K562 (cell line): Measurements from ENCODE around the gene TMTC2.

Experiments
- CBX1 ChIP-seq: sonication (generic); IDR thresholded peaks from 2 replicates; pipeline ENCODE4 v1.6.1; 2016; ENCODE audit warnings: antibody characterized with exemption, low read depth, mild to moderate bottlenecking
- DIDO1 ChIP-seq: fragments of 450-650 bp; IDR thresholded peaks from 2 replicates; pipeline ENCODE4 v1.6.1; 2016; ENCODE audit warnings: low read depth, missing biosample characterization, missing genetic modification characterization
- GABPB1 ChIP-seq: sonication (generic); formaldehyde crosslinking; IDR thresholded peaks from 2 replicates; pipeline ENCODE4 v1.8.0; 2022; ENCODE audit warnings: mild to moderate bottlenecking, missing genetic modification reagents
- YY1 ChIP-seq, 3 experiments: IDR thresholded peaks; 2 replicates each; pipeline ENCODE4 v1.6.1; 2011; ENCODE audit warnings: low read length in 2 of 3, mild to moderate bottlenecking in 2 of 3, moderate library complexity in 2 of 3, borderline replicate concordance in 1 of 3, control low read depth in 1 of 3, low read depth in 1 of 3; ENCODE audit not compliant: insufficient read depth in 3 of 3, insufficient replicate concordance in 2 of 3, control insufficient read depth in 1 of 3, insufficient read length in 1 of 3; ENCODE audit errors: extremely low read depth in 1 of 3
- ZNF121 ChIP-seq: sonication (generic); formaldehyde crosslinking; conservative IDR thresholded peaks from 2 replicates; pipeline ENCODE4 v1.8.0; 2022; ENCODE audit warnings: missing genetic modification reagents
- ZNF445 ChIP-seq: fragments of 250-450 bp; sonication (Bioruptor Pico); IDR thresholded peaks from 2 replicates; pipeline ENCODE4 v1.4.0; 2020; ENCODE audit warnings: low read depth, mild to moderate bottlenecking, moderate library complexity
- ZNF507 ChIP-seq: conservative IDR thresholded peaks from 2 replicates; pipeline ENCODE4 v1.6.1; 2017; ENCODE audit warnings: missing genetic modification characterization, missing compliant biosample characterization
- ZNF780A ChIP-seq: fragments of 250-450 bp; sonication (Bioruptor Pico); IDR thresholded peaks from 2 replicates; pipeline ENCODE4 v1.5.0; 2021; ENCODE audit warnings: mild to moderate bottlenecking
- TF ChIP-seq, protein P1 (sequence below), 3 experiments: IDR thresholded peaks in 2 of 3; conservative IDR thresholded peaks in 1 of 3; 2 replicates each; pipeline ENCODE4 v1.5.1; 2011 to 2012; ENCODE audit warnings: low read length in 3 of 3, mild to moderate bottlenecking in 3 of 3, control low read depth in 2 of 3, improper control_type of control experiment in 1 of 3, inconsistent platforms in 1 of 3, low read depth in 1 of 3, mixed read lengths in 1 of 3, moderate library complexity in 1 of 3; ENCODE audit not compliant: insufficient read depth in 2 of 3
- TF ChIP-seq, protein P2 (sequence below): sonication (generic); formaldehyde crosslinking; IDR thresholded peaks from 2 replicates; pipeline ENCODE4 v1.9.0; 2022; ENCODE audit warnings: mild to moderate bottlenecking, missing genetic modification reagents
- TF ChIP-seq, protein P3 (sequence below), 3 experiments: fragments of 200-800 bp in 1 of 3; fragments of 250-450 bp in 1 of 3; fragments of 450-650 bp in 1 of 3; sonication (Bioruptor Pico) in 1 of 3; sonication (Bioruptor generic) in 1 of 3; formaldehyde crosslinking in 1 of 3; IDR thresholded peaks; 2 replicates each; pipeline versions ENCODE4 v1.6.1 to v1.8.0; 2016 to 2022; ENCODE audit warnings: mild to moderate bottlenecking in 2 of 3, missing genetic modification characterization in 2 of 3, missing compliant biosample characterization in 1 of 3, moderate library complexity in 1 of 3

DNA sequence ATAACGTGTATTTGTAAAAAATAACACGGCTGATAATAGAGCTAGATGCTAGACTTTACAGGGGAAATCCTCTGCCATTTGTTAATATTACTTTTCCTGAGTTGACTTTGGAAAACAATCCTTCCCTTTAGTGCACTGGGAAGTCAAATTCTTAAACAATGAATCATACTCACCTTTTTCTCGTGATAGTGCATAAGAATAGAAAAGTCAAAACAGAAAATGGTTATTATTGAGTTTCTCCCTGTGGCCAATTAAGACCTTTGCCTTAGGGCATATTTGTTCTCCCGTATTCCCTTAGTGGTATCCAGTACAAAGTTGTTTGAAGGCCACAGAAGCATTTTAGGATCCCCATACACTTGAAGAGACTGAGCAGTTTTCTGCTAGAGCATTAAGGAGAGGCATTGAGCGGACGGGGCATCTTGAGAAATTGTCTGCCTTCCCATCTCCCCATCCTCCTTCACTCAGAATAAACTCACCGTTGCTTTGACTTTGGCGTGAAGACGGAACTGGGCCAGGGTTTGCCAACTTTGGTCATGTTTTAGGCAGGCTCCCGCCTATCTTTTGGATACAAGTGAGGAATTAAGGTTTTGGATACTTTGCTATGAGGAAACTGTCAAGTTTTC, 171.3 kb downstream of the TMTC2 start:
- TF ChIP-seq, protein P1, sequence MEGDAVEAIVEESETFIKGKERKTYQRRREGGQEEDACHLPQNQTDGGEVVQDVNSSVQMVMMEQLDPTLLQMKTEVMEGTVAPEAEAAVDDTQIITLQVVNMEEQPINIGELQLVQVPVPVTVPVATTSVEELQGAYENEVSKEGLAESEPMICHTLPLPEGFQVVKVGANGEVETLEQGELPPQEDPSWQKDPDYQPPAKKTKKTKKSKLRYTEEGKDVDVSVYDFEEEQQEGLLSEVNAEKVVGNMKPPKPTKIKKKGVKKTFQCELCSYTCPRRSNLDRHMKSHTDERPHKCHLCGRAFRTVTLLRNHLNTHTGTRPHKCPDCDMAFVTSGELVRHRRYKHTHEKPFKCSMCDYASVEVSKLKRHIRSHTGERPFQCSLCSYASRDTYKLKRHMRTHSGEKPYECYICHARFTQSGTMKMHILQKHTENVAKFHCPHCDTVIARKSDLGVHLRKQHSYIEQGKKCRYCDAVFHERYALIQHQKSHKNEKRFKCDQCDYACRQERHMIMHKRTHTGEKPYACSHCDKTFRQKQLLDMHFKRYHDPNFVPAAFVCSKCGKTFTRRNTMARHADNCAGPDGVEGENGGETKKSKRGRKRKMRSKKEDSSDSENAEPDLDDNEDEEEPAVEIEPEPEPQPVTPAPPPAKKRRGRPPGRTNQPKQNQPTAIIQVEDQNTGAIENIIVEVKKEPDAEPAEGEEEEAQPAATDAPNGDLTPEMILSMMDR (IDR thresholded peaks at IDR 0.05 in 2 of 3, conservative IDR thresholded peaks at IDR 0.05 in 1 of 3; ENCODE audit: insufficient read depth in 2 of 3, low read depth in 1 of 3, low read length in 3 of 3) = no peak
- TF ChIP-seq ZNF507 (tag) (no peak), DIDO1 (tag) (no peak), ZNF780A (CRISPR knock-in tag) (no peak), ZNF121 (CRISPR knock-in tag) (no peak), GABPB1 (no peak), YY1 (IDR thresholded peaks at IDR 0.05; ENCODE audit: borderline replicate concordance in 1 of 3, control insufficient read depth in 1 of 3, extremely low read depth in 1 of 3, insufficient read depth in 3 of 3, insufficient read length in 1 of 3, insufficient replicate concordance in 2 of 3, low read depth in 1 of 3, low read length in 2 of 3) (no peak), ZNF445 (CRISPR knock-in tag) (no peak), CBX1 (no peak)
- TF ChIP-seq, protein P2, sequence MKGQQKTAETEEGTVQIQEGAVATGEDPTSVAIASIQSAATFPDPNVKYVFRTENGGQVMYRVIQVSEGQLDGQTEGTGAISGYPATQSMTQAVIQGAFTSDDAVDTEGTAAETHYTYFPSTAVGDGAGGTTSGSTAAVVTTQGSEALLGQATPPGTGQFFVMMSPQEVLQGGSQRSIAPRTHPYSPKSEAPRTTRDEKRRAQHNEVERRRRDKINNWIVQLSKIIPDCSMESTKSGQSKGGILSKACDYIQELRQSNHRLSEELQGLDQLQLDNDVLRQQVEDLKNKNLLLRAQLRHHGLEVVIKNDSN (CRISPR knock-in tag) = no peak
- TF ChIP-seq, protein P3, sequence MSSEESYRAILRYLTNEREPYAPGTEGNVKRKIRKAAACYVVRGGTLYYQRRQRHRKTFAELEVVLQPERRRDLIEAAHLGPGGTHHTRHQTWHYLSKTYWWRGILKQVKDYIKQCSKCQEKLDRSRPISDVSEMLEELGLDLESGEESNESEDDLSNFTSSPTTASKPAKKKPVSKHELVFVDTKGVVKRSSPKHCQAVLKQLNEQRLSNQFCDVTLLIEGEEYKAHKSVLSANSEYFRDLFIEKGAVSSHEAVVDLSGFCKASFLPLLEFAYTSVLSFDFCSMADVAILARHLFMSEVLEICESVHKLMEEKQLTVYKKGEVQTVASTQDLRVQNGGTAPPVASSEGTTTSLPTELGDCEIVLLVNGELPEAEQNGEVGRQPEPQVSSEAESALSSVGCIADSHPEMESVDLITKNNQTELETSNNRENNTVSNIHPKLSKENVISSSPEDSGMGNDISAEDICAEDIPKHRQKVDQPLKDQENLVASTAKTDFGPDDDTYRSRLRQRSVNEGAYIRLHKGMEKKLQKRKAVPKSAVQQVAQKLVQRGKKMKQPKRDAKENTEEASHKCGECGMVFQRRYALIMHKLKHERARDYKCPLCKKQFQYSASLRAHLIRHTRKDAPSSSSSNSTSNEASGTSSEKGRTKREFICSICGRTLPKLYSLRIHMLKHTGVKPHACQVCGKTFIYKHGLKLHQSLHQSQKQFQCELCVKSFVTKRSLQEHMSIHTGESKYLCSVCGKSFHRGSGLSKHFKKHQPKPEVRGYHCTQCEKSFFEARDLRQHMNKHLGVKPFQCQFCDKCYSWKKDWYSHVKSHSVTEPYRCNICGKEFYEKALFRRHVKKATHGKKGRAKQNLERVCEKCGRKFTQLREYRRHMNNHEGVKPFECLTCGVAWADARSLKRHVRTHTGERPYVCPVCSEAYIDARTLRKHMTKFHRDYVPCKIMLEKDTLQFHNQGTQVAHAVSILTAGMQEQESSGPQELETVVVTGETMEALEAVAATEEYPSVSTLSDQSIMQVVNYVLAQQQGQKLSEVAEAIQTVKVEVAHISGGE (CRISPR knock-in tag; IDR thresholded peaks at IDR 0.05) = no peak
